ENCODE measurements around the gene LIMK1.

GRCh38 chr7:74042746-74043522 is 40.7 kb upstream of the LIMK1 start:
- TF ChIP-seq CTCF (conservative IDR thresholded peaks at IDR 0.05) (no peak), ZFX (IDR thresholded peaks at IDR 0.05) (peak; percentile 38; the same call in 1 of the 2 replicates)
